ENCODE measurements around the gene PARP1. TPM values are rescaled to one million over a fixed set of nuclear protein-coding genes. Genes with fewer than 3 reads are reported as not detected.

PARP1 gene
- polyA plus RNA-seq, 3 donors = 17.7 to 30.0 (median 23.3) TPM

GRCh38 chr1:226353698-226354525 is 54.0 kb downstream of the PARP1 start:
- DNase-seq = no peak
- Histone ChIP-seq H3K79me2 (ENCODE audit: insufficient read depth, low read length) (no peaks in the 10 kb centered on the region), H3K9ac (ENCODE audit: insufficient read depth, low read length, poor library complexity, severe bottlenecking) (no peak overlapping the region), H3K36me3 (replicated peaks in 1 of 2; ENCODE audit: control insufficient read depth in 1 of 2, insufficient read depth in 2 of 2, low read length in 2 of 2) (peaks cover 7 to 35% of the 10 kb centered on the region in 2 donors), H3K27me3 (ENCODE audit: control insufficient read depth in 2 of 2, insufficient read depth in 2 of 2, low read length in 2 of 2) (no peaks in the 10 kb centered on the region), H3K4me2 (replicated peaks; ENCODE audit: extremely low read depth, low read length, poor library complexity, severe bottlenecking) (no peak overlapping the region), H3K4me3 (replicated peaks in 1 of 3; ENCODE audit: low read depth in 2 of 3, low read length in 3 of 3) (no peak overlapping the region), H3K4me1 (ENCODE audit: control insufficient read depth in 1 of 2, insufficient read depth in 2 of 2, low read length in 2 of 2) (peaks cover 6 to 8% of the 10 kb centered on the region in 2 donors), H3K27ac (ENCODE audit: low read depth in 1 of 2, low read length in 2 of 2) (no peak overlapping the region), H2AFZ (ENCODE audit: insufficient read depth, low read depth, low read length, poor library complexity, severe bottlenecking) (no peak overlapping the region), H4K20me1 (ENCODE audit: insufficient read depth, low read length) (no peaks in the 10 kb centered on the region), H3K9me3 (replicated peaks in 1 of 2; ENCODE audit: control insufficient read depth in 1 of 2, insufficient read depth in 1 of 2, low read length in 2 of 2) (no peaks in the 10 kb centered on the region)
- H3K36me3 Mint-ChIP-seq = peaks cover 17 to 19% of the 10 kb centered on the region in 2 donors
- H3K27ac Mint-ChIP-seq = peak overlapping the region in 2 of 7 donors; percentile 4 to 13
- no peaks in the 10 kb centered on the region for H3K9me3 Mint-ChIP-seq
- H3K4me3 Mint-ChIP-seq = peak overlapping the region in 1 of 2 donors; percentile 25
- peaks cover 16% of the 10 kb centered on the region for H3K4me1 Mint-ChIP-seq
- intact Hi-C loops (cut with micrococcal nuclease) = no loop called here
- H3K27me3 Mint-ChIP-seq (ENCODE audit: low read depth in 3 of 3) = peaks cover 0 to under 1% (median 0%) of the 10 kb centered on the region in 3 donors
- no peak for TF ChIP-seq CTCF (IDR thresholded peaks at IDR 0.05)
- WGBS (ENCODE audit: insufficient coverage) = 81% methylated on average over 14 of the region's 15 CpGs

- H3K27ac Mint-ChIP-seq = no peak overlapping the region
- H3K4me1 Mint-ChIP-seq = peaks cover 16% of the 10 kb centered on the region
These were observed 56.2 kb downstream of the PARP1 start for GRCh38 chr1:226351709-226352108.

More at GRCh38 chr1:226351709-226352108, 56.2 kb downstream of the PARP1 start:
- DNase-seq = peak in 1 of 3 donors; percentile 33
- H3K27me3 Mint-ChIP-seq (ENCODE audit: low read depth in 3 of 3) = peaks cover 1 to 3% (median 2%) of the 10 kb centered on the region in 3 donors
- H3K9me3 ChIP-seq (replicated peaks in 1 of 2; ENCODE audit: control insufficient read depth in 1 of 2, insufficient read depth in 1 of 2, low read length in 2 of 2) = no peaks in the 10 kb centered on the region
- H4K20me1 ChIP-seq (ENCODE audit: insufficient read depth, low read length) = no peaks in the 10 kb centered on the region
- no peak overlapping the region for H3K4me3 Mint-ChIP-seq
- H3K27me3 ChIP-seq (ENCODE audit: control insufficient read depth in 2 of 2, insufficient read depth in 2 of 2, low read length in 2 of 2) = no peaks in the 10 kb centered on the region
- H3K79me2 ChIP-seq (ENCODE audit: insufficient read depth, low read length) = no peaks in the 10 kb centered on the region
- intact Hi-C loops (cut with micrococcal nuclease) = no loop called here
- no peak overlapping the region for H3K9ac ChIP-seq (ENCODE audit: insufficient read depth, low read length, poor library complexity, severe bottlenecking)
- peaks cover 0 to 13% of the 10 kb centered on the region in 2 donors for H3K36me3 ChIP-seq (replicated peaks in 1 of 2; ENCODE audit: control insufficient read depth in 1 of 2, insufficient read depth in 2 of 2, low read length in 2 of 2)
- no peak overlapping the region for H2AFZ ChIP-seq (ENCODE audit: insufficient read depth, low read depth, low read length, poor library complexity, severe bottlenecking)
- H3K36me3 Mint-ChIP-seq = peaks cover 2 to 8% of the 10 kb centered on the region in 2 donors
- H3K27ac ChIP-seq (ENCODE audit: low read depth in 1 of 2, low read length in 2 of 2) = no peak overlapping the region
- no peak overlapping the region for H3K4me2 ChIP-seq (replicated peaks; ENCODE audit: extremely low read depth, low read length, poor library complexity, severe bottlenecking)
- H3K9me3 Mint-ChIP-seq = no peaks in the 10 kb centered on the region
- no peak for TF ChIP-seq CTCF (IDR thresholded peaks at IDR 0.05)
- peaks cover 6 to 8% of the 10 kb centered on the region in 2 donors for H3K4me1 ChIP-seq (ENCODE audit: control insufficient read depth in 1 of 2, insufficient read depth in 2 of 2, low read length in 2 of 2)
- H3K4me3 ChIP-seq (replicated peaks in 1 of 3; ENCODE audit: low read depth in 2 of 3, low read length in 3 of 3) = no peak overlapping the region
- WGBS (ENCODE audit: insufficient coverage) = 100% methylated on average over 1 of the region's 3 CpGs

Measured in CD14-positive monocyte (primary cell).